ENCODE measurements around the gene PROP1.
"Not testable (repeated sequence)": the region's sequence is repeated elsewhere in the genome, so short reads cannot be mapped to it uniquely, and the experiment has no call there.

The PROP1 gene

DNA sequence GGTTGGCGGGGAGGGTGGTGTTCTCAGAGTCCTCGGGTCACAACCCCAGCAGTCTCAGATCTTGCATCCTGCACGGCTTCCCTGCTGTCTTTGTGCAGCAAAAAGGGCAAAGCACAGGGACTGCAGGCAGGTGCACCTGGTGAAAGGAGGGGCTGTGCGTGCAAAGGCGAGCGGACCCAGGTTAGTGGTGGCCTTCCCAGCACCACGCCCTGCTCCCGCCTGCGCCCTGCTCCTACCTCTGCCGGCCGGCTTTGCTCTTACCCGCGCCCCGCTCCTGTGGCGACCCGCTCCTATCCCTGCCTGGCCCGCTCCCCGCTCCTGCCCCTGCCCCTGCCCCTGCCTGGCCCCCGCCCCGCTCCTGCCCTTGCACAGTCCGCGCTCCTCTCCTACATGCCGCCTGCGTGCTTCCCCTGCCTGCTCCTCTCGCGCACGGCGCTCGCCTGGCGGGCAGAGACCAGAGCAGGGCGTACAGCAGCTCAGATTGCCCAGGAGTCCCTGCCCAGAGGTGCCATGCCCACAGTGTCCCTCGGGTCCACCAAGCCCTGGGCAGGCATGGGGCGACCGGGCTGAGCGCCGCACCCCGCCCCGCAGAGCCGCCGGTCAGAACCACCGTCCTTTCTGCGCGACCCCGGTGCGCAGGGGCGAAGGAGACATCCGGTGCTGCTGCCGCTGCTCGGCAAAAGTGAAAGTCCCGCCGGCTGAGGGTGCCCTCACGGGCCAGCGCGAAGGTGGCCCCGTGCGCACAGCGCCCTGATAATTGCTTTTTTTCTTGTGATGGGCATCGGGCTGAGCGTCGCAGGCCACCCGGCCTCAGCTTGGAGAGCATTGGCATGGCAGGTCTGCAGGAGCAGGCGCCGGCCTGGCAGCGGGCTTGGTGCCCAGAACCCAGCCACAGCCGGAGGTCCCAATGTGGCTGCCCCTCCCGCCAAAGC, 52.0 kb downstream of the PROP1 start:
- DNase-seq, result not testable (repeated sequence)

DNA sequence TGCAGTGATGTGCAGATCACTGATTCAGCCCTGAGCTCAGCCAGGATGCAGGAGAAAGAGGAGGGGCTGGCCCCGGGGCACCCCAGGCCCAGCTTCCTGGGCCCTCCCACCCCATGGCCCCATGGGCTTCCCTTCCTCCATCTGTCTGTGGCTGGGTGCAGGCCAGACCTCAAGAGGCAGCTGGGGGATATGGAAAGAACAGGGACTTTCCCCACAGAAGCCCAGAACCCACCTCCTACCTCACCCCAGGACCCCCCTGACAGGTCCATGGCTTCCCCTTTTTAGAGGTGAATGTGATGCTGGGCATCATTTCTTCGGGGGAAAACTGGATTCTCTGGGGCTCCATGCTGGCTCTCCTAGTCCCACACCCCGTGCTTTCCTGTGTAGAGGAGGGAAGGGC, 53.1 kb downstream of the PROP1 start:
- DNase-seq, result not testable (repeated sequence)

Data from stimulated activated naive CD4-positive, alpha-beta T cell treated with Interleukin-2 at 50 U/mL for 16 hours (primary cell).